ENCODE measurements around the gene MUC5AC. TPM values are rescaled to one million over a fixed set of nuclear protein-coding genes. Genes with fewer than 3 reads are reported as not detected.
"Not testable (repeated sequence)": the region's sequence is repeated elsewhere in the genome, so short reads cannot be mapped to it uniquely, and the experiment has no call there.

The MUC5AC gene
- total RNA-seq, 1 donor from 2014 or later = not detected

- intact Hi-C loops (cut with micrococcal nuclease) = no loop called here
Measured at GRCh38 chr11:1205121-1205986, 47.6 kb downstream of the MUC5AC start.

- intact Hi-C loops (cut with micrococcal nuclease) = no loop called here
Measured at GRCh38 chr11:1205987-1206331, 48.2 kb downstream of the MUC5AC start.

GRCh38 chr11:1206391-1207271 lies 48.9 kb downstream of the MUC5AC start:
- intact Hi-C loops (cut with micrococcal nuclease) = no loop called here

DNA sequence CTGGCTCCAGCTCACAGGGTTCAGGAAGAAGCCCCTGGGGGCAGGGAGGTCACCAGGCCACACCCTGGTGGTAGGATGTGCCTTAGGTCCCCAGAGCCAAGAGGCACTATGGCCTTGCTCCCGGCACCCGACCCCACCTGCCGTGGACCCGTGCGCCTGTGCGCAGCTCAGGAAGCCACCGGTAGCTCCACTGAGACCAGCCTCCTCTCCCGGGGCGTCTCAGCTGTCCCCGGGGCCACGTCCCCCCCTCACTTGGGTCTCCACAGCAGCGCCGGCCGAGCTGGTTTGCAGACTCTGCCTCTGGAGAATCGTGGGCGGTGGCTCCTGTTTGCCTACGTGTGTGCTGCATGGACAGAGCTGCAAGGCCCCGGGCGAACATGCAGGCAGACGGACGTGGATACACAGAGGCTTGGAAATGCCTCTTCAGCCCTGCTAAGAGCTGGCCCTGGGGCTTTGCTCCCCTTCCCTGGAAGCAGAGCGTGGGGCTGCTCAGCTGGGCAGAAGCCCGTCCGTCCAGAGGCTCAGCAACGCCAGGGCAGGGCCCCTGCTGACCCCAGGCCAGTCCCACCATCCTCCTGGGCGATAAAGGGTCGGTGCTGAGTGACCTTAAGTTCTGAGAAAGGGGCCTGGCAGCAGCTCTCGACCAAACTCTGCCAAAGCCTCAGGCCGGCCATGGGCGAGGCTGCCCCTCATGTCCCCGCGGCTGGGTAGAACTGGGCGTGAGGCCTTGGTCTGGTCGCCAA lies 49.8 kb downstream of the MUC5AC start:
- intact Hi-C loops (cut with micrococcal nuclease) = no loop called here

DNA sequence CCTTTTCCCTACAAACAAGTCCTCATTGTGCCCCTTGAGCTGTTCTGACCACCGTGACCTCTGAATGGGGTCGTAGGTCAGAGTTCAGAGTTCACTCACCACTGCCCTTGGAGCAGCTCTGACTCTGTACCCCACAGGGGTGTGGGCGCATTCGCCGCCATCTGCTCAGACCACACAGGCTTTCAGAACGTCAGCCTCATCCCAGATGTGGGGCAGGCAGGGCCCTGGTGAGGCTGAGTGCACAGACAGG lies 50.3 kb downstream of the MUC5AC start:
- intact Hi-C loops (cut with micrococcal nuclease) = no loop called here

GRCh38 chr11:1208394-1209261 lies 50.9 kb downstream of the MUC5AC start:
- intact Hi-C loops (cut with micrococcal nuclease) = no loop called here

DNA sequence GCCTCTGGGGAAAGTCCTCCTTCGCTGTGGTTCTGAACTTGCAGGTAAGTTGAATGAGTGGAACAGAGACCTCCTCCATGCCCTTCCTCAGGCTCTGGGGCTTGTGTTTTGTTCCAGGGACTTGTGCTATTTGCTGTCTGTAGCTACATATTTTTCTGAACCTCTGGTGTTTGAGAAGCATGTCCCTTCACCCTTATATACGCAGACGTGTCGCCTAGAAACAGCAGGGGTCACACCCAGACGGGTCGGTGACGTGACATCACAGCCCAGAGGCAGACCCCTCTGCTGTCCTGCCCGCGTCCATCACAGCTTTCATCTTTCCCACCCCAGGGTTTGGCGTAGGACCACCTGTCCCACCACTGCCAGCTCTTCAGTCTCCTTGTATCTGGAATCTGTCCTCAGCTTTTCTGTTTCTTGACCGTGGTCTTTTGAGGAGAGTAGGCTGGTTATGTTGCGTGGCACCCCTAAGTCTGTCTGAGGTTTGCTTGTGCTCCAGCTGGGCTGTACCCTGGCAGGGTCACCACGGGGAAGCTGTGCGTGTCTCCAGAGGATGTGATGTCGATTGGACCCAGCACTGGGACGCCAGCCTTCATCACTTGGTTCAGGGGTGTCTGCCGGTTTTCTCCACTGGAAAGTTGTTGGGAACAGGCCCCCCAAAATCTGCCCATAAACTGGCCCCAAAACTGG lies 51.8 kb downstream of the MUC5AC start:
- intact Hi-C loops (cut with micrococcal nuclease) = no loop called here

DNA sequence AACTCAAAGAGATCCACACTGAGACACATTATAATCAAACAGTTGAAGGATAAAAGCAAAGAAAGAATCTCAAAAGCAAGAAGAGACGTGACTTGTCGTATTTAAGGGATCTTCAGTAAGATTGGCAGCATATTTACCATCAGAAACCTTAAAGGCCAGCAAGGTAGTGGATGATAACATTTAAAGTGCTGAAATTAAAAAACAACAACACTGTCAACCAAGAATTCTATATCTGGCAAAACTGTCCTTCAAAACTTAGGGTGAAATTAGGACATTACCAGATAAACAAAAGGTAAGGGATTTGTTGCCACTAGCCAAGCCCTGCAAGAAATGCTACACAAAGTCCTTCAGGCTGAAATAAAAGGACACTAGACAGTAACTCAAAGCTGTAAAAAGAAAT lies 54.1 kb downstream of the MUC5AC start:
- intact Hi-C loops (cut with micrococcal nuclease) = no loop called here

DNA sequence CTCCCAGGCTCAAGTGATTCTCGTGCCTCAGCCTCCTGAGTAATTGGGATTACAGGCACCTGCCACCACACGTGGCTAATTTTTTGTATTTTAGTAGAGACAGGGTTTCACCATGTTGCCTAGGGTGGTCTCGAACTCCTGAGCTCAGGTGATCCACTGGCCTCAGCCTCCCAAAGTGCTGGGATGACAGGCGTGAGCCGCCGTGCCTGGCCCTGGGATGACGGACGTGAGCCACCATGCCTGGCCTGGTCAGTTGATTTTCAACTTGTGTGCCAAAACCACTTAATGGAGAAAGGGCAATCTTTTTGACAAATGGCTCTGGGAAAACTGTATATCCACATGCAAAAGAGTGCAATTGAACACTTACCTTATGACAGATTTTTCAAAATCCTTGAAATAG lies 58.1 kb downstream of the MUC5AC start:
- intact Hi-C loops (cut with micrococcal nuclease) = not testable (repeated sequence)

- intact Hi-C loops (cut with micrococcal nuclease) = no loop called here
Measured at GRCh38 chr11:1217151-1217550, 59.4 kb downstream of the MUC5AC start.

DNA sequence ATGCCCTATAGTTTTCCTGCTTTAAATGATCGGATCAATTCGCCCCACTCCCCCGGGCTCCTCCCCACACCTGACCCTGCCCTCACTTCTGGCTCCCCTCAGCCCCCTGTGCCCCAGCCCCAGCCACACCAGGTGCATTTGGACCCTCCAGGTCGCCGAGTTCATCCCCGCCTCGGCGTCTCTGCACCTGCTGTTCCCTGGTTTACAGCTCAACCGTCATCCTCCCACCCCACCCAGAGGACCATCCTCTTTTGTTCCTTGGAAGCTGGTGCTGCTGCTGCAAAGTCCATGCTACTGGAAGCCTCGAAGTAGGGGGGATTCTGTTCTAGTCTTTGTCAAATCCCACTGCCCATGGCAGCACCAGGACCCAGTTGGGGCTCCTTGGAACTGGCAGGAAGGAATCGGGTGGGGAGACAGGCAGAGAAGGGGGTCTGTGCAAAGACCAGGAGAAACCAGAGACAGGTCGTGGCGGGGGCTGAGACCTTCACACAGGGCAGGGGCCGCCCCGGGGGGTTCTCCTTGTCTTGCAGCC lies 60.6 kb downstream of the MUC5AC start:
- intact Hi-C loops (cut with micrococcal nuclease) = no loop called here

- intact Hi-C loops (cut with micrococcal nuclease) = no loop called here
Measured at GRCh38 chr11:1218788-1219445, 61.2 kb downstream of the MUC5AC start.

DNA sequence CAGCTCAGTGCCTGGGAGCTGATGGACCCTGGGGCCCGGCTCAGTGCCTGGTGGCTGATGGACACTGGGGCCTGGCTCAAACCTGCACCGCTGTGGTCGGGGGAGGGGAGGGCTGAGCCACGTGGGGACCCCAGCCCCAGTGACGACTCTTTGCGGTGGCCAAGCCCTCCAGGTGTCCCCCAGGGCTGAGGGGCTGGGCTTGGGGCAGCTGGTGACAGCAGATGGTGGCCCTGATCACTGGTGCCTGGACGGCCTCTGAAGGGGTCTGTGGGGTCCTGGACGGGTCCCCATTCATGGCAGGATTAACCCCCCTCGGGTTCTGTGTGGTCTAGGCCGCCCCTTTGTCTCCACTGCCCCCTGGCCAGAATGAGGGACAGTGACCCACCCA lies 61.7 kb downstream of the MUC5AC start:
- intact Hi-C loops (cut with micrococcal nuclease) = no loop called here

- intact Hi-C loops (cut with micrococcal nuclease) = no loop called here
Measured at GRCh38 chr11:1219834-1220815, 62.4 kb downstream of the MUC5AC start.

- intact Hi-C loops (cut with micrococcal nuclease) = no loop called here
Measured at GRCh38 chr11:1220941-1221721, 63.4 kb downstream of the MUC5AC start.

DNA sequence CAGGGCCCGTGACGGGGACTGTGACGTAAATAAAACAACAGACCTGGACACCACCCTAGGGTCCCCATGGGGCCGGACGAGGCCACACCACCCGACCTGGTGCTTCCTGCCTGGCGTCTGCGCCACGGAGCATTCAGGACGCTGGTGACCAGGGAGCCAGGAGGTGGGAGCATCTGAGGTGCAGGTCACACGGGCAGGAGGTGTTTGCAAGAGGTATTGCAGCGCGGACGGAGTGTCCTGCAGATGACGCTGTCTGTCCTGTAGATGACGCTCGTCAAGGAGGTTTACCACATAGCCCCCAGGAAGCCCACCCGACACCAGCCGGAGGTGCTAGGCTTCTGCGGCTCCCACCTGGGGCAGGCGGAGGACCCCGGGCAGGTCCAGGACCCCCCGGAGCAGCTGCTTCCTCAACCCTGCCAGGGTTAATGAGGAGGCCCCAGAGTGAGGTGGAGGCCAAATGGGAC lies 64.1 kb downstream of the MUC5AC start:
- intact Hi-C loops (cut with micrococcal nuclease) = no loop called here

DNA sequence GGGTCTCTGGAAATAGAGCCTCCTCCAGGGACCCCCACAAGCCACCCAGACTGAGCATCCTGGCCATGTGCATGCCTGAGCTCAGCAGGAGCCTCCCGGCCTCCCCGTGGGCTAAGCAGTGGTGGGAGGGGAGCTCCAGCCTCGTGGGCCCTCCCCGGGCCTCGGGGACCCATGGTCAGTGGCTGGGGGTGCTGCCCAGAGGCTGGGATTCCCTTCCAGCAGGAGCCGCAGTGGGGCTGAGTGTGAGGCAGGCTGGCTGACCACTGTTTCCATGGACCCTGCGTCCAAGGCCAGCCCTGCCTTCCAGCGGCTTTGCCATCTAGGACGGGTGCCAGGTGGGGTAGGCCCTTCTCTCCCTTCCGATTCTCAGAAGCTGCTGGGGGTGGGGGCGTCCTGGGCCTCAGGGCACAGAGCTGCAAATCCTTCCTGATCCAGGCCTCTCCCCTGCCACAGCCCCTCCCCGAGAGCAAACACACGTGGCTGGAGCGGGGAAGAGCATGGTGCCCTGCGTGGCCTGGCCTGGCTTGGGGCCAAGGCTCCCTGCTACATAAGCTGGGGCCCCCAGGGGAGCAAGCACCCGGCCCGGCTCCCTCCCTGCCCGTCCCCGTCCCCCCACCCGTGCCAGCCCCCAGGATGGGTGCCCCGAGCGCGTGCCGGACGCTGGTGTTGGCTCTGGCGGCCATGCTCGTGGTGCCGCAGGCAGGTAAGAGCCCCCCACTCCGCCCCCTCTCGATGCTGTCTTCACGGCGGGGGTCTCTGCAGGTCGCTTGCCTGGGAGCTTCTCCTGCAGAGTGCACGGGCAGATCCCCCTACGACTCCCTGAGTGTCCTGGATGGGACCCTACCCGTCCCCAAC lies 65.0 kb downstream of the MUC5AC start, which contains the start of gene MUC5B:
Gene MUC5B (plus strand): TSS at position 576 of the 855 bp plus-strand sequence. CDS start 58 bp downstream, at position 634.
- intact Hi-C loops (cut with micrococcal nuclease) = no loop called here
